ENCODE results near the gene HSBP1L1.

DNA sequence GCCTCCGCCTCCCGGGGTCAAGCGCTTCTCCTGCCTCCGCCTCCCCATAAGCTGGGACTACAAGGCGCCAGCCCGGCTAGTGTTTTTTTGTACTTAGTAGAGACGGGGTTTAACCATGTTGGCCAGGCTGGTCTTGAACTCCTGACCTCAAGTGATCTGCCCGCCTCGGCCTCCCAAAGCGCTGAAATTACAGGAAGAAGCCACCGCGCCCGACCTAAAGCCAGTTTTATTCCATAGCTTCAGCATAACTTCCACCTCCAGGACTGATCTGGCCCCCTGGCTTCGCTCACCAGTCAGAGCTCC lies 24.7 kb downstream of the HSBP1L1 start:
- TF ChIP-seq POLR2A (IDR thresholded peaks at IDR 0.05), result no peak
- TF ChIP-seq, protein P1, sequence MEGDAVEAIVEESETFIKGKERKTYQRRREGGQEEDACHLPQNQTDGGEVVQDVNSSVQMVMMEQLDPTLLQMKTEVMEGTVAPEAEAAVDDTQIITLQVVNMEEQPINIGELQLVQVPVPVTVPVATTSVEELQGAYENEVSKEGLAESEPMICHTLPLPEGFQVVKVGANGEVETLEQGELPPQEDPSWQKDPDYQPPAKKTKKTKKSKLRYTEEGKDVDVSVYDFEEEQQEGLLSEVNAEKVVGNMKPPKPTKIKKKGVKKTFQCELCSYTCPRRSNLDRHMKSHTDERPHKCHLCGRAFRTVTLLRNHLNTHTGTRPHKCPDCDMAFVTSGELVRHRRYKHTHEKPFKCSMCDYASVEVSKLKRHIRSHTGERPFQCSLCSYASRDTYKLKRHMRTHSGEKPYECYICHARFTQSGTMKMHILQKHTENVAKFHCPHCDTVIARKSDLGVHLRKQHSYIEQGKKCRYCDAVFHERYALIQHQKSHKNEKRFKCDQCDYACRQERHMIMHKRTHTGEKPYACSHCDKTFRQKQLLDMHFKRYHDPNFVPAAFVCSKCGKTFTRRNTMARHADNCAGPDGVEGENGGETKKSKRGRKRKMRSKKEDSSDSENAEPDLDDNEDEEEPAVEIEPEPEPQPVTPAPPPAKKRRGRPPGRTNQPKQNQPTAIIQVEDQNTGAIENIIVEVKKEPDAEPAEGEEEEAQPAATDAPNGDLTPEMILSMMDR (IDR thresholded peaks at IDR 0.05), result no peak
